HepG2 (cell line): ENCODE data around the gene CGGBP1. TPM values are rescaled to one million over a fixed set of nuclear protein-coding genes. Genes with fewer than 3 reads are reported as not detected.

Source experiments
- ATAC-seq: fragments of 200-7000 bp; cut with Tn5 transposase; 3 replicates; pipeline ENCODE4 v1.9.1; 2020; ENCODE audit warnings: mild to moderate bottlenecking, moderate library complexity
- BruUV-seq: library from RNA; stranded (reverse); fragments of 400-500 nt; replicated peaks from 2 replicates; lab custom pipeline; 2021; lab: Mats Ljungman, UMichigan
- CTCF ChIA-PET: fragments of 300-600 bp; formaldehyde crosslinking; extraction: SDS; loops from one replicate; lab custom pipeline; 2021; ENCODE audit warnings: low total read pairs, inconsistent platforms, low intra/inter-chr PET ratio; lab: Yijun Ruan, JAX
- POLR2A ChIA-PET: fragments of 350-600 bp; sonication (Branson Sonifier 250); formaldehyde crosslinking; loops from one replicate; lab custom pipeline; 2020; ENCODE audit warnings: antibody characterized with exemption, inconsistent platforms; lab: Yijun Ruan, JAX
- DNase-seq: peaks from one replicate; pipeline ENCODE4 v3.0.0-alpha.2; 2015; ENCODE audit warnings: low spot score
- FAIRE-seq: peaks from 3 replicates; lab custom pipeline; 2011; peaks lifted over from hg19 to GRCh38; lab: Jason Lieb, UNC
- H2AFZ ChIP-seq: one replicate; pipeline ENCODE4 v1.6.1; 2011; ENCODE audit warnings: low read length, inconsistent platforms
- H3K27ac ChIP-seq: fragments of 300-600 bp; 3 replicates; pipeline ENCODE4 v1.8.0; 2011; ENCODE audit warnings: mixed run types, mild to moderate bottlenecking, mixed read lengths, low read length, inconsistent platforms; ENCODE audit not compliant: insufficient read depth; ENCODE audit errors: extremely low read length
- H3K27me3 ChIP-seq, 2 experiments: fragments of 200-600 bp in 1 of 2; 2 replicates in 1 of 2; 3 replicates in 1 of 2; pipeline versions ENCODE4 v1.6.0 to v1.8.0; 2011; ENCODE audit warnings: low read length in 2 of 2, mild to moderate bottlenecking in 2 of 2, moderate library complexity in 2 of 2, inconsistent platforms in 1 of 2; ENCODE audit not compliant: insufficient read depth in 2 of 2, control insufficient read depth in 1 of 2
- H3K36me3 ChIP-seq, 2 experiments: fragments of 200-600 bp in 1 of 2; replicated peaks in 1 of 2; 2 replicates in 1 of 2; 3 replicates in 1 of 2; pipeline versions ENCODE4 v1.5.1 to v1.8.0; 2011; ENCODE audit warnings: low read length in 2 of 2, inconsistent platforms in 1 of 2; ENCODE audit not compliant: insufficient read depth in 2 of 2, control insufficient read depth in 1 of 2
- H3K4me1 ChIP-seq: 2 replicates; pipeline ENCODE4 v1.5.1; 2012; ENCODE audit warnings: low read length, inconsistent platforms; ENCODE audit not compliant: insufficient read depth
- H3K4me2 ChIP-seq: 2 replicates; pipeline ENCODE4 v1.6.0; 2011; ENCODE audit warnings: low read depth, low read length, inconsistent platforms
- H3K4me3 ChIP-seq, 3 experiments: fragments of 200-600 bp in 1 of 3; sonication (generic), shearing (Covaris generic) in 1 of 3; replicated peaks in 1 of 3; 2 replicates each; pipeline ENCODE4 v1.5.1; 2011 to 2016; ENCODE audit warnings: low read length in 3 of 3, inconsistent platforms in 2 of 3, low read depth in 2 of 3, mild to moderate bottlenecking in 2 of 3, control low read depth in 1 of 3, mixed read lengths in 1 of 3; ENCODE audit not compliant: insufficient read depth in 1 of 3
- H3K79me2 ChIP-seq: one replicate; pipeline ENCODE4 v1.6.1; 2011; ENCODE audit warnings: low read length, inconsistent platforms; ENCODE audit not compliant: insufficient read depth
- H3K9ac ChIP-seq: 2 replicates; pipeline ENCODE4 v1.6.0; 2011; ENCODE audit warnings: mild to moderate bottlenecking, low read depth, low read length, inconsistent platforms; ENCODE audit not compliant: insufficient read depth
- H3K9me3 ChIP-seq: 2 replicates; pipeline ENCODE4 v1.5.1; 2012; ENCODE audit warnings: mild to moderate bottlenecking, low read length
- H4K20me1 ChIP-seq: 2 replicates; pipeline ENCODE4 v1.6.0; 2011; ENCODE audit warnings: inconsistent platforms, mild to moderate bottlenecking, low read length, moderate library complexity; ENCODE audit not compliant: insufficient read depth
- FOXO1 ChIP-seq: sonication (generic); formaldehyde crosslinking; IDR thresholded peaks from 2 replicates; pipeline ENCODE4 v1.4.0; 2020; ENCODE audit warnings: missing genetic modification reagents
- HNRNPLL ChIP-seq: fragments of 200-400 bp; formaldehyde crosslinking; IDR thresholded peaks from 2 replicates; pipeline ENCODE4 v1.6.1; 2017; ENCODE audit warnings: mild to moderate bottlenecking, low read depth, low read length; ENCODE audit not compliant: poor library complexity, severe bottlenecking
- IKZF4 ChIP-seq: sonication (generic); formaldehyde crosslinking; IDR thresholded peaks from 2 replicates; pipeline ENCODE4 v1.5.1; 2020; ENCODE audit warnings: borderline replicate concordance, mild to moderate bottlenecking, low read depth, missing genetic modification reagents; ENCODE audit errors: not compliant biosample characterization
- RARG ChIP-seq: sonication (generic); formaldehyde crosslinking; IDR thresholded peaks from 2 replicates; pipeline ENCODE4 v1.4.0; 2020; ENCODE audit warnings: low read depth, mild to moderate bottlenecking, missing genetic modification reagents
- SMAD9 ChIP-seq: sonication (generic); formaldehyde crosslinking; IDR thresholded peaks from 2 replicates; pipeline ENCODE4 v1.5.1; 2020; ENCODE audit warnings: mild to moderate bottlenecking, missing genetic modification reagents
- ZNF614 ChIP-seq: IDR thresholded peaks from 2 replicates; pipeline ENCODE4 v1.6.1; 2018; ENCODE audit warnings: missing biosample characterization, missing genetic modification reagents, inconsistent platforms, borderline replicate concordance
- ZNF629 ChIP-seq: sonication (generic); formaldehyde crosslinking; conservative IDR thresholded peaks from 2 replicates; pipeline ENCODE4 v1.5.0; 2020; ENCODE audit warnings: missing genetic modification reagents
- ZSCAN20 ChIP-seq: sonication (generic); formaldehyde crosslinking; IDR thresholded peaks from 2 replicates; pipeline ENCODE4 v1.4.0; 2020; ENCODE audit warnings: missing genetic modification reagents, mild to moderate bottlenecking, borderline replicate concordance
- in situ Hi-C: cut with HindIII; loops from 2 replicates; pipeline ENCODE4 v1.10.0; 2017; ENCODE audit warnings: low pct_unique_long_range_greater_than_20kb; ENCODE audit not compliant: extremely low pct_ligation_motif_present
- intact Hi-C: fragments of 100-400 bp; cut with micrococcal nuclease; formaldehyde crosslinking; loops from one replicate; pipeline ENCODE4 v1.10.0; 2022; ENCODE audit not compliant: unreplicated experiment
- polyA plus RNA-seq, 8 experiments: library from polyadenylated mRNA; depleted of rRNA in 3 of 8; stranded (reverse) in 7 of 8; unstranded in 1 of 8; fragments of >200 nt; fragmentation: Illumina TruSeq in 4 of 8; extraction: Trizol in 4 of 8; gene quantifications; 2 replicates each; pipeline versions ENCODE4 v1.2.1 to v1.2.3, GENCODE V29; 2011 to 2016; ENCODE audit warnings: low read depth in 4 of 8, missing spikeins in 1 of 8, mixed read lengths in 1 of 8; ENCODE audit not compliant: insufficient read depth in 1 of 8
- total RNA-seq, 5 experiments: library from RNA; depleted of rRNA; stranded (reverse); fragments of >200 nt; fragmentation: Illumina TruSeq; extraction: Trizol; gene quantifications; 2 replicates each; pipeline ENCODE4 v1.2.3, GENCODE V29; 2016; ENCODE audit warnings: low read depth in 1 of 5
- TF ChIP-seq, protein P1 (sequence below): sonication (generic); formaldehyde crosslinking; IDR thresholded peaks from 2 replicates; pipeline ENCODE4 v1.5.1; 2020; ENCODE audit warnings: missing genetic modification reagents, mild to moderate bottlenecking, borderline replicate concordance
- TF ChIP-seq, protein P2 (sequence below): sonication (generic); formaldehyde crosslinking; IDR thresholded peaks from 2 replicates; pipeline ENCODE4 v1.5.0; 2020; ENCODE audit warnings: mild to moderate bottlenecking, missing genetic modification reagents, borderline replicate concordance
- TF ChIP-seq, protein P3 (sequence below): IDR thresholded peaks from 2 replicates; pipeline ENCODE4 v1.6.1; 2016; ENCODE audit warnings: missing genetic modification reagents, missing compliant biosample characterization
- TF ChIP-seq, protein P4 (sequence below): sonication (generic); formaldehyde crosslinking; IDR thresholded peaks from 2 replicates; pipeline ENCODE4 v1.4.0; 2020; ENCODE audit warnings: missing genetic modification reagents, mild to moderate bottlenecking, borderline replicate concordance

The CGGBP1 gene
- total and polyA plus RNA-seq, 2 of the 13 experiments (the other 11 are each of a cell fraction or from before 2014, with no cell fraction given): 38.9 to 47.0 TPM

DNA sequence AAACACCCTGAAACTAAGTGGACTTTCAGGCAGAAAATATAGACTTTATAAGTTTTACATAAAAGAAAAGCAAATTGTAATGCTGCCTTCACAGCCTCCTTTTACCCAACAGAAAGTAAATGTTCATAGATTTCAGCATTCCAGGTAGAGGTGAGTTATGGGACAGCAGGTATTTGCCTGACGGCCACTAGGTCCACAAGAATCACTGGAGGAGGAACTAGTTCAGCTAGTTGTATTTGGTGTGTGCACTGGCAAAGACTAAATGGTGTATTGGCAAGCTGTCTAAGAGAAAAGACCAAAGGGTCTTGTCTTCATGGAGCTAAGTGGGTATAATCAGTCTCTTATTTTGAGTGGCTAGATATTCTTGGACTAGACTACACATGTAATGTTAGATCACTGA lies 34.5 kb upstream of the CGGBP1 start (continued):
- TF ChIP-seq HNRNPLL (no peak), SMAD9 (CRISPR knock-in tag) (no peak)
- TF ChIP-seq, protein P1, sequence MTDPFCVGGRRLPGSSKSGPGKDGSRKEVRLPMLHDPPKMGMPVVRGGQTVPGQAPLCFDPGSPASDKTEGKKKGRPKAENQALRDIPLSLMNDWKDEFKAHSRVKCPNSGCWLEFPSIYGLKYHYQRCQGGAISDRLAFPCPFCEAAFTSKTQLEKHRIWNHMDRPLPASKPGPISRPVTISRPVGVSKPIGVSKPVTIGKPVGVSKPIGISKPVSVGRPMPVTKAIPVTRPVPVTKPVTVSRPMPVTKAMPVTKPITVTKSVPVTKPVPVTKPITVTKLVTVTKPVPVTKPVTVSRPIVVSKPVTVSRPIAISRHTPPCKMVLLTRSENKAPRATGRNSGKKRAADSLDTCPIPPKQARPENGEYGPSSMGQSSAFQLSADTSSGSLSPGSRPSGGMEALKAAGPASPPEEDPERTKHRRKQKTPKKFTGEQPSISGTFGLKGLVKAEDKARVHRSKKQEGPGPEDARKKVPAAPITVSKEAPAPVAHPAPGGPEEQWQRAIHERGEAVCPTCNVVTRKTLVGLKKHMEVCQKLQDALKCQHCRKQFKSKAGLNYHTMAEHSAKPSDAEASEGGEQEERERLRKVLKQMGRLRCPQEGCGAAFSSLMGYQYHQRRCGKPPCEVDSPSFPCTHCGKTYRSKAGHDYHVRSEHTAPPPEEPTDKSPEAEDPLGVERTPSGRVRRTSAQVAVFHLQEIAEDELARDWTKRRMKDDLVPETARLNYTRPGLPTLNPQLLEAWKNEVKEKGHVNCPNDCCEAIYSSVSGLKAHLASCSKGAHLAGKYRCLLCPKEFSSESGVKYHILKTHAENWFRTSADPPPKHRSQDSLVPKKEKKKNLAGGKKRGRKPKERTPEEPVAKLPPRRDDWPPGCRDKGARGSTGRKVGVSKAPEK (CRISPR knock-in tag): no peak
- TF ChIP-seq, all 625 proteins: peak for 0

DNA sequence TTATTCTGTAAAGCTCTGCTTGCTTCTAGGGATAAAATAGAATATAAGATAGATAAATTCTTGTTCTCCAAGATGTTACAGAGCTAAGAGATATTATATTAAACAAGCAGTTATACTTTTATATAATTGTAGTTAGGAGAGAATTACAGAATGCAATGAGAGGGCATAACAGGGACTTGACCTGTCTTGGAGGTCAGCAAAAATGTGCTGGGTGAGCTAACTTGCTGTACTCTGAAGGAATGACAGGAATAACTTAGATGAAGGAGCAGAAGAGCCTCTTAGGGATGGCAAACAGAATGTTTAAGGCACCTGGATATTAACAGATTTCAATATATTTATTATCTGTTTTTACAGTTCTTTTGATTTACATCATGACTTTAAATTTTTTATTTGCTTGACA lies 33.5 kb upstream of the CGGBP1 start:
- ATAC-seq (no peak), FAIRE-seq (no peak), DNase-seq (no peak)
- Histone ChIP-seq H3K4me2 (no peak overlapping the region), H3K27ac (no peak overlapping the region), H3K4me3 (no peak overlapping the region), H3K9me3 (no peaks in the 10 kb centered on the region), H3K9ac (no peak overlapping the region), H4K20me1 (0 out of 2 replicates have a peak, but pooled peaks cover 3% of the 10 kb centered on the region), H3K4me1 (no peaks in the 10 kb centered on the region), H3K79me2 (no peaks in the 10 kb centered on the region), H3K36me3 (peaks cover 0 to 12% of the 10 kb centered on the region in 2 experiments; a peak in 4 of 5 replicates), H2AFZ (no peak overlapping the region), H3K27me3 (no peaks in the 10 kb centered on the region)
- TF ChIP-seq ZNF614 (no peak), ZSCAN20 (CRISPR knock-in tag) (no peak), FOXO1 (CRISPR knock-in tag) (no peak), ZNF629 (CRISPR knock-in tag) (no peak), IKZF4 (CRISPR knock-in tag) (no peak), RARG (no peak)
- TF ChIP-seq, protein P2, sequence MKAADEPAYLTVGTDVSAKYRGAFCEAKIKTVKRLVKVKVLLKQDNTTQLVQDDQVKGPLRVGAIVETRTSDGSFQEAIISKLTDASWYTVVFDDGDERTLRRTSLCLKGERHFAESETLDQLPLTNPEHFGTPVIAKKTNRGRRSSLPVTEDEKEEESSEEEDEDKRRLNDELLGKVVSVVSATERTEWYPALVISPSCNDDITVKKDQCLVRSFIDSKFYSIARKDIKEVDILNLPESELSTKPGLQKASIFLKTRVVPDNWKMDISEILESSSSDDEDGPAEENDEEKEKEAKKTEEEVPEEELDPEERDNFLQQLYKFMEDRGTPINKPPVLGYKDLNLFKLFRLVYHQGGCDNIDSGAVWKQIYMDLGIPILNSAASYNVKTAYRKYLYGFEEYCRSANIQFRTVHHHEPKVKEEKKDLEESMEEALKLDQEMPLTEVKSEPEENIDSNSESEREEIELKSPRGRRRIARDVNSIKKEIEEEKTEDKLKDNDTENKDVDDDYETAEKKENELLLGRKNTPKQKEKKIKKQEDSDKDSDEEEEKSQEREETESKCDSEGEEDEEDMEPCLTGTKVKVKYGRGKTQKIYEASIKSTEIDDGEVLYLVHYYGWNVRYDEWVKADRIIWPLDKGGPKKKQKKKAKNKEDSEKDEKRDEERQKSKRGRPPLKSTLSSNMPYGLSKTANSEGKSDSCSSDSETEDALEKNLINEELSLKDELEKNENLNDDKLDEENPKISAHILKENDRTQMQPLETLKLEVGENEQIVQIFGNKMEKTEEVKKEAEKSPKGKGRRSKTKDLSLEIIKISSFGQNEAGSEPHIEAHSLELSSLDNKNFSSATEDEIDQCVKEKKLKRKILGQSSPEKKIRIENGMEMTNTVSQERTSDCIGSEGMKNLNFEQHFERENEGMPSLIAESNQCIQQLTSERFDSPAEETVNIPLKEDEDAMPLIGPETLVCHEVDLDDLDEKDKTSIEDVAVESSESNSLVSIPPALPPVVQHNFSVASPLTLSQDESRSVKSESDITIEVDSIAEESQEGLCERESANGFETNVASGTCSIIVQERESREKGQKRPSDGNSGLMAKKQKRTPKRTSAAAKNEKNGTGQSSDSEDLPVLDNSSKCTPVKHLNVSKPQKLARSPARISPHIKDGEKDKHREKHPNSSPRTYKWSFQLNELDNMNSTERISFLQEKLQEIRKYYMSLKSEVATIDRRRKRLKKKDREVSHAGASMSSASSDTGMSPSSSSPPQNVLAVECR (CRISPR knock-in tag): no peak
- TF ChIP-seq, protein P3, sequence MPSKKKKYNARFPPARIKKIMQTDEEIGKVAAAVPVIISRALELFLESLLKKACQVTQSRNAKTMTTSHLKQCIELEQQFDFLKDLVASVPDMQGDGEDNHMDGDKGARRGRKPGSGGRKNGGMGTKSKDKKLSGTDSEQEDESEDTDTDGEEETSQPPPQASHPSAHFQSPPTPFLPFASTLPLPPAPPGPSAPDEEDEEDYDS: no peak
- TF ChIP-seq, protein P4, sequence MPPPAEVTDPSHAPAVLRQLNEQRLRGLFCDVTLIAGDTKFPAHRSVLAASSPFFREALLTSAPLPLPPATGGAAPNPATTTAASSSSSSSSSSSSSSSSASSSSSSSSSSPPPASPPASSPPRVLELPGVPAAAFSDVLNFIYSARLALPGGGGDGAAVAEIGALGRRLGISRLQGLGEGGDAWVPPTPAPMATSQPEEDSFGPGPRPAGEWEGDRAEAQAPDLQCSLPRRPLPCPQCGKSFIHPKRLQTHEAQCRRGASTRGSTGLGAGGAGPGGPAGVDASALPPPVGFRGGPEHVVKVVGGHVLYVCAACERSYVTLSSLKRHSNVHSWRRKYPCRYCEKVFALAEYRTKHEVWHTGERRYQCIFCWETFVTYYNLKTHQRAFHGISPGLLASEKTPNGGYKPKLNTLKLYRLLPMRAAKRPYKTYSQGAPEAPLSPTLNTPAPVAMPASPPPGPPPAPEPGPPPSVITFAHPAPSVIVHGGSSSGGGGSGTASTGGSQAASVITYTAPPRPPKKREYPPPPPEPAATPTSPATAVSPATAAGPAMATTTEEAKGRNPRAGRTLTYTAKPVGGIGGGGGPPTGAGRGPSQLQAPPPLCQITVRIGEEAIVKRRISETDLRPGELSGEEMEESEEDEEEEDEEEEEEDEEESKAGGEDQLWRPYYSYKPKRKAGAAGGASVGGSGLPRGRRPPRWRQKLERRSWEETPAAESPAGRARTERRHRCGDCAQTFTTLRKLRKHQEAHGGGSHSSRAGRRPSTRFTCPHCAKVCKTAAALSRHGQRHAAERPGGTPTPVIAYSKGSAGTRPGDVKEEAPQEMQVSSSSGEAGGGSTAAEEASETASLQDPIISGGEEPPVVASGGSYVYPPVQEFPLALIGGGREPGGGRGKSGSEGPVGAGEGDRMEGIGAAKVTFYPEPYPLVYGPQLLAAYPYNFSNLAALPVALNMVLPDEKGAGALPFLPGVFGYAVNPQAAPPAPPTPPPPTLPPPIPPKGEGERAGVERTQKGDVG: no peak
- in situ Hi-C loops (no loop called here), intact Hi-C loops (no loop called here)
- no TSS peak for BruUV-seq
- CTCF ChIA-PET: no interaction called here
- POLR2A ChIA-PET: no interaction called here
